Endothelial cell of umbilical vein (primary cell): ENCODE measurements around the gene IL22RA2. TPM values are rescaled to one million over a fixed set of nuclear protein-coding genes. Genes with fewer than 3 reads are reported as not detected.

Experiments used
- BruUV-seq: library from RNA; stranded (reverse); fragments of 400-500 nt; replicated peaks from 2 replicates; lab custom pipeline; 2021; lab: Mats Ljungman, UMichigan
- CTCF ChIA-PET: fragments of 300-600, 350-600 bp; sonication (Branson Sonifier 250); formaldehyde crosslinking; loops from one replicate; lab custom pipeline; 2021; ENCODE audit warnings: antibody characterized with exemption, inconsistent platforms; lab: Charles Lee
- POLR2A ChIA-PET: fragments of 300-600, 350-600 bp; sonication (Branson Sonifier 250); formaldehyde crosslinking; loops from one replicate; lab custom pipeline; 2021; ENCODE audit warnings: antibody characterized with exemption, inconsistent platforms; lab: Charles Lee
- DNase-seq: peaks from one replicate; pipeline ENCODE4 v3.0.0-alpha.2; 2011; ENCODE audit warnings: low read depth, low spot score
- FAIRE-seq: peaks from 2 replicates; lab custom pipeline; 2011; peaks lifted over from hg19 to GRCh38; lab: Jason Lieb, UNC
- H2AFZ ChIP-seq: 2 replicates; pipeline ENCODE4 v1.6.0; 2012; ENCODE audit warnings: low read depth, low read length, control low read depth, inconsistent platforms
- H3K27ac ChIP-seq: 2 replicates; pipeline ENCODE4 v1.5.1; 2011; ENCODE audit warnings: low read depth, mild to moderate bottlenecking, control low read depth, low read length, moderate library complexity; ENCODE audit not compliant: insufficient read depth
- H3K27me3 ChIP-seq, 2 experiments: 2 replicates each; pipeline versions ENCODE4 v1.6.0 to v1.6.1; 2011; ENCODE audit warnings: low read length in 2 of 2, mixed read lengths in 1 of 2; ENCODE audit not compliant: control insufficient read depth in 2 of 2, insufficient read depth in 2 of 2
- H3K36me3 ChIP-seq, 2 experiments: 2 replicates in 1 of 2; 3 replicates in 1 of 2; pipeline ENCODE4 v1.5.1; 2011; ENCODE audit warnings: low read length in 2 of 2, mild to moderate bottlenecking in 1 of 2, moderate library complexity in 1 of 2; ENCODE audit not compliant: control insufficient read depth in 2 of 2, insufficient read depth in 2 of 2; ENCODE audit errors: extremely low read depth in 1 of 2
- H3K4me1 ChIP-seq: 3 replicates; pipeline ENCODE4 v1.5.1; 2011; ENCODE audit warnings: mild to moderate bottlenecking, low read length; ENCODE audit not compliant: control insufficient read depth, insufficient read depth; ENCODE audit errors: extremely low read depth
- H3K4me2 ChIP-seq: 2 replicates; pipeline ENCODE4 v1.6.1; 2011; ENCODE audit warnings: low read length, control low read depth, mixed read lengths; ENCODE audit not compliant: insufficient read depth
- H3K4me3 ChIP-seq, 3 experiments: fragments of 200-600 bp in 1 of 3; sonication (generic), shearing (Covaris generic) in 1 of 3; replicated peaks in 1 of 3; 2 replicates each; pipeline ENCODE4 v1.5.1; 2011 to 2016; ENCODE audit warnings: control low read depth in 3 of 3, low read length in 3 of 3, mild to moderate bottlenecking in 2 of 3, inconsistent platforms in 1 of 3, low read depth in 1 of 3, moderate library complexity in 1 of 3; ENCODE audit not compliant: insufficient read depth in 1 of 3
- H3K79me2 ChIP-seq: 2 replicates; pipeline ENCODE4 v1.6.0; 2012; ENCODE audit warnings: low read length, inconsistent platforms; ENCODE audit not compliant: control insufficient read depth, insufficient read depth
- H3K9ac ChIP-seq: replicated peaks from 2 replicates; pipeline ENCODE3; 2011; ENCODE audit warnings: low read length, control low read depth; ENCODE audit not compliant: insufficient read depth; ENCODE audit errors: extremely low read depth
- H3K9me1 ChIP-seq: replicated peaks from 3 replicates; pipeline ENCODE4 v1.6.0; 2011; ENCODE audit warnings: mild to moderate bottlenecking, low read length; ENCODE audit not compliant: control insufficient read depth, insufficient read depth; ENCODE audit errors: extremely low read depth
- H3K9me3 ChIP-seq: replicated peaks from 2 replicates; pipeline ENCODE4 v1.5.1; 2012; ENCODE audit warnings: low read length, inconsistent platforms; ENCODE audit not compliant: control insufficient read depth, insufficient read depth
- H4K20me1 ChIP-seq: replicated peaks from 2 replicates; pipeline ENCODE3; 2011; ENCODE audit warnings: mild to moderate bottlenecking, low read length; ENCODE audit not compliant: control insufficient read depth, insufficient read depth; ENCODE audit errors: extremely low read depth
- EZH2 ChIP-seq: IDR thresholded peaks from 2 replicates; pipeline ENCODE4 v1.6.1; 2012; ENCODE audit warnings: borderline replicate concordance, low read depth, mild to moderate bottlenecking, moderate library complexity, low read length, inconsistent platforms; ENCODE audit not compliant: severe bottlenecking
- GATA2 ChIP-seq: IDR thresholded peaks from 2 replicates; pipeline ENCODE4 v1.7.0; 2011; ENCODE audit warnings: low read depth, mild to moderate bottlenecking, moderate library complexity, mixed read lengths, low read length; ENCODE audit not compliant: insufficient read length, insufficient read depth
- JUN ChIP-seq: IDR thresholded peaks from 2 replicates; pipeline ENCODE4 v1.6.1; 2011; ENCODE audit warnings: borderline replicate concordance, low read depth; ENCODE audit not compliant: insufficient read length, insufficient read depth
- MYC ChIP-seq: IDR thresholded peaks from one replicate; pipeline ENCODE4 v1.6.1; 2011; ENCODE audit warnings: mild to moderate bottlenecking, low read depth, low read length
- POLR2A ChIP-seq: IDR thresholded peaks from 2 replicates; pipeline ENCODE4 v1.6.1; 2012; ENCODE audit warnings: low read depth, mild to moderate bottlenecking, control low read depth, low read length
- dilution Hi-C: fragments of 300-500 bp; cut with MboI; formaldehyde crosslinking; loops from one replicate; pipeline ENCODE4 v1.15.0; 2019; ENCODE audit warnings: low sequenced_read_pairs; ENCODE audit not compliant: extremely low pct_ligation_motif_present
- intact Hi-C: fragments of 100-400 bp; cut with micrococcal nuclease; formaldehyde crosslinking; loops from one replicate; pipeline ENCODE4 v1.10.0; 2022
- polyA plus RNA-seq, 4 experiments: library from polyadenylated mRNA; depleted of rRNA in 3 of 4; stranded (reverse) in 3 of 4; unstranded in 1 of 4; fragments of >200 nt; gene quantifications; 2 replicates each; pipeline versions ENCODE4 v1.2.1 to v1.2.3, GENCODE V29; 2011 to 2012; ENCODE audit warnings: missing spikeins in 1 of 4
- total RNA-seq: library from RNA; stranded (reverse); gene quantifications from 2 replicates; pipeline ENCODE4 v1.2.3, GENCODE V29; 2021
- TF ChIP-seq, protein P1 (sequence below): IDR thresholded peaks from 2 replicates; pipeline ENCODE4 v1.6.1; 2011; ENCODE audit not compliant: insufficient read depth, insufficient read length
- TF ChIP-seq, protein P2 (sequence below), 2 donors: IDR thresholded peaks; 1 replicate in 1 of 2; 2 replicates in 1 of 2; pipeline ENCODE4 v1.5.1; 2011; ENCODE audit warnings: low read length in 2 of 2, mild to moderate bottlenecking in 2 of 2, moderate library complexity in 2 of 2, control low read depth in 1 of 2, inconsistent platforms in 1 of 2, low read depth in 1 of 2; ENCODE audit not compliant: insufficient read depth in 1 of 2; ENCODE audit errors: extremely low read depth in 1 of 2

The IL22RA2 gene
- total and polyA plus RNA-seq, 2 donors (not counting 3 experiments of a cell fraction or from before 2014, with no cell fraction given) = not detected

DNA sequence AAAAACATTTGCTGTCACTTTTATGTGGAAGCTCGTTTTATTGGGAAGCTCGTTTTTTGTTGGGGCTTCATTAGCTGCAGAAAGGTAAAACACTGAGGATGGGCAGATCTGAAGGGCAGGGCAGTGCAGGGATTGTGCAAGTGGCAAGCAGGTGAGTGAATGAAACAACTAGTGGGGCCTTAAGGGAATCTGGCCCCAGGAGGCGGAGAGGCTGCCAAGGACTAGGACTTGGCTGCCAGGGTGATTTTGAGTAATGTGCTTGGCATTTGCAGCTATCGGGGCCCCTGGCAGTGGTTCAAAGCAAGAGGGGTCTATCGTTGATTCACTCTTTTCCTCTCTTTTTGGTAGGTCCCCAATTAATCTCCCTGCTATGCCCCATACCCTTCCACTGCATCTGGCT is 11.5 kb downstream of the IL22RA2 start:
- H3K4me3 ChIP-seq = no peak overlapping the region
- H3K4me2 ChIP-seq = no peak overlapping the region
- dilution Hi-C loops (no loop called here), intact Hi-C loops (no loop called here)
- ChIA-PET CTCF (no interaction called here), POLR2A (no interaction called here)
- H3K4me1 ChIP-seq = no peaks in the 10 kb centered on the region
- TF ChIP-seq, protein P1, sequence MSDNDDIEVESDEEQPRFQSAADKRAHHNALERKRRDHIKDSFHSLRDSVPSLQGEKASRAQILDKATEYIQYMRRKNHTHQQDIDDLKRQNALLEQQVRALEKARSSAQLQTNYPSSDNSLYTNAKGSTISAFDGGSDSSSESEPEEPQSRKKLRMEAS = no peak
- TF ChIP-seq MYC = no peak
- no peak for TF ChIP-seq JUN
- TF ChIP-seq POLR2A = no peak
- TF ChIP-seq, protein P2, sequence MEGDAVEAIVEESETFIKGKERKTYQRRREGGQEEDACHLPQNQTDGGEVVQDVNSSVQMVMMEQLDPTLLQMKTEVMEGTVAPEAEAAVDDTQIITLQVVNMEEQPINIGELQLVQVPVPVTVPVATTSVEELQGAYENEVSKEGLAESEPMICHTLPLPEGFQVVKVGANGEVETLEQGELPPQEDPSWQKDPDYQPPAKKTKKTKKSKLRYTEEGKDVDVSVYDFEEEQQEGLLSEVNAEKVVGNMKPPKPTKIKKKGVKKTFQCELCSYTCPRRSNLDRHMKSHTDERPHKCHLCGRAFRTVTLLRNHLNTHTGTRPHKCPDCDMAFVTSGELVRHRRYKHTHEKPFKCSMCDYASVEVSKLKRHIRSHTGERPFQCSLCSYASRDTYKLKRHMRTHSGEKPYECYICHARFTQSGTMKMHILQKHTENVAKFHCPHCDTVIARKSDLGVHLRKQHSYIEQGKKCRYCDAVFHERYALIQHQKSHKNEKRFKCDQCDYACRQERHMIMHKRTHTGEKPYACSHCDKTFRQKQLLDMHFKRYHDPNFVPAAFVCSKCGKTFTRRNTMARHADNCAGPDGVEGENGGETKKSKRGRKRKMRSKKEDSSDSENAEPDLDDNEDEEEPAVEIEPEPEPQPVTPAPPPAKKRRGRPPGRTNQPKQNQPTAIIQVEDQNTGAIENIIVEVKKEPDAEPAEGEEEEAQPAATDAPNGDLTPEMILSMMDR (IDR thresholded peaks at IDR 0.05; ENCODE audit: extremely low read depth in 1 of 2, insufficient read depth in 1 of 2, low read depth in 1 of 2, low read length in 2 of 2) = no peak
- no peak for TF ChIP-seq EZH2
- TF ChIP-seq GATA2 = no peak
- DNase-seq (no peak), FAIRE-seq (no peak)
- H3K79me2 ChIP-seq = no peaks in the 10 kb centered on the region
- no peak overlapping the region for H3K27ac ChIP-seq
- no peaks in the 10 kb centered on the region for H4K20me1 ChIP-seq
- H3K9ac ChIP-seq = no peak overlapping the region
- no peaks in the 10 kb centered on the region for H3K36me3 ChIP-seq
- no peak overlapping the region for H2AFZ ChIP-seq
- BruUV-seq = no TSS peak
- H3K27me3 ChIP-seq = peaks cover 0 to 3% of the 10 kb centered on the region in 2 experiments
- H3K9me3 ChIP-seq = no peaks in the 10 kb centered on the region
- no peaks in the 10 kb centered on the region for H3K9me1 ChIP-seq
